ENCODE results near the gene OLA1. TPM values are rescaled to one million over a fixed set of nuclear protein-coding genes. Genes with fewer than 3 reads are reported as not detected.

Gene OLA1
- polyA plus RNA-seq, 1 of the 3 experiments (the other 2 are of a cell fraction) = 46.9 TPM

- TF ChIP-seq TEAD4 (IDR thresholded peaks at IDR 0.05; ENCODE audit: borderline replicate concordance, insufficient read depth) = no peak
- no peak for TF ChIP-seq RFX5 (IDR thresholded peaks at IDR 0.05; ENCODE audit: low read length)
- no peak for TF ChIP-seq FOXM1 (IDR thresholded peaks at IDR 0.05; ENCODE audit: low read depth)
- no peak for TF ChIP-seq RXRA (IDR thresholded peaks at IDR 0.05; ENCODE audit: borderline replicate concordance, low read depth)
- TF ChIP-seq EZH2phosphoT487 (IDR thresholded peaks at IDR 0.05; ENCODE audit: borderline replicate concordance, low read depth) = no peak
- TF ChIP-seq JUND (IDR thresholded peaks at IDR 0.05) = no peak
- no peak for TF ChIP-seq YY1 (IDR thresholded peaks at IDR 0.05; ENCODE audit: low read depth)
- no peak for TF ChIP-seq USF2 (IDR thresholded peaks at IDR 0.05; ENCODE audit: borderline replicate concordance, low read depth, low read length)
- TF ChIP-seq EP300 (IDR thresholded peaks at IDR 0.05; ENCODE audit: borderline replicate concordance in 1 of 2, low read depth in 1 of 2, low read length in 1 of 2) = no peak
- TF ChIP-seq RAD21 (IDR thresholded peaks at IDR 0.05; ENCODE audit: low read length) = no peak
- no peak for TF ChIP-seq MEF2A (IDR thresholded peaks at IDR 0.05; ENCODE audit: borderline replicate concordance, low read depth)
- no peak for TF ChIP-seq RCOR1 (IDR thresholded peaks at IDR 0.05; ENCODE audit: low read length)
- no peak for TF ChIP-seq SMC3 (IDR thresholded peaks at IDR 0.05; ENCODE audit: low read depth, low read length)
- no peak for TF ChIP-seq USF1 (IDR thresholded peaks at IDR 0.05; ENCODE audit: borderline replicate concordance, low read depth)
- TF ChIP-seq POLR2AphosphoS5 (IDR thresholded peaks at IDR 0.05; ENCODE audit: low read depth, low read length) = no peak
- TF ChIP-seq GABPA (IDR thresholded peaks at IDR 0.05; ENCODE audit: low read depth) = no peak
- TF ChIP-seq, protein P1, sequence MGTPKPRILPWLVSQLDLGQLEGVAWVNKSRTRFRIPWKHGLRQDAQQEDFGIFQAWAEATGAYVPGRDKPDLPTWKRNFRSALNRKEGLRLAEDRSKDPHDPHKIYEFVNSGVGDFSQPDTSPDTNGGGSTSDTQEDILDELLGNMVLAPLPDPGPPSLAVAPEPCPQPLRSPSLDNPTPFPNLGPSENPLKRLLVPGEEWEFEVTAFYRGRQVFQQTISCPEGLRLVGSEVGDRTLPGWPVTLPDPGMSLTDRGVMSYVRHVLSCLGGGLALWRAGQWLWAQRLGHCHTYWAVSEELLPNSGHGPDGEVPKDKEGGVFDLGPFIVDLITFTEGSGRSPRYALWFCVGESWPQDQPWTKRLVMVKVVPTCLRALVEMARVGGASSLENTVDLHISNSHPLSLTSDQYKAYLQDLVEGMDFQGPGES (IDR thresholded peaks at IDR 0.05; ENCODE audit: low read depth, low read length) = no peak
- no peaks in the 10 kb centered on the region for H3K79me2 ChIP-seq (ENCODE audit: insufficient read depth)
- H2AFZ ChIP-seq (ENCODE audit: low read depth) = no peak overlapping the region
- no peak for DNase-seq
- no peak overlapping the region; a peak in 2 of 4 replicates for H3K27ac ChIP-seq (ENCODE audit: low read depth in 2 of 2, low read length in 1 of 2)
- H3K36me3 ChIP-seq (replicated peaks in 1 of 2; ENCODE audit: control insufficient read depth in 1 of 2, insufficient read depth in 2 of 2, low read length in 1 of 2) = peaks cover 8 to 26% of the 10 kb centered on the region in 2 experiments
- POLR2A ChIA-PET = no interaction called here
- CTCF ChIA-PET = no interaction called here
- no peaks in the 10 kb centered on the region for H4K20me1 ChIP-seq (ENCODE audit: insufficient read depth)
- peaks cover 32% of the 10 kb centered on the region for H3F3A ChIP-seq (replicated peaks; ENCODE audit: insufficient read depth)
- H3K9me2 ChIP-seq = no peaks in the 10 kb centered on the region
- no peak overlapping the region for H3K4me3 ChIP-seq (ENCODE audit: low read depth in 2 of 2, low read length in 1 of 2)
- no peak overlapping the region for H3K9ac ChIP-seq
- WGBS (ENCODE audit: low lambda C conversion rate) = 100% methylated on average over 2 of the region's 2 CpGs
- no peak overlapping the region for H3K4me2 ChIP-seq
- no peaks in the 10 kb centered on the region for H3K27me3 ChIP-seq (ENCODE audit: insufficient read depth)
- H3K4me1 ChIP-seq (ENCODE audit: control insufficient read depth in 1 of 2, insufficient read depth in 2 of 2, low read depth in 1 of 2, low read length in 1 of 2) = peaks cover 10 to 36% of the 10 kb centered on the region in 2 experiments
- H3K9me3 ChIP-seq = no peaks in the 10 kb centered on the region
These were observed 126.7 kb downstream of the OLA1 start for GRCh38 chr2:174121612-174122011.

GRCh38 chr2:174121175-174121574 lies 127.2 kb downstream of the OLA1 start:
- H3K9me3 ChIP-seq = no peaks in the 10 kb centered on the region
- TF ChIP-seq FOXM1 (IDR thresholded peaks at IDR 0.05; ENCODE audit: low read depth) (no peak), GABPA (IDR thresholded peaks at IDR 0.05; ENCODE audit: low read depth) (no peak)
- TF ChIP-seq, protein P2, sequence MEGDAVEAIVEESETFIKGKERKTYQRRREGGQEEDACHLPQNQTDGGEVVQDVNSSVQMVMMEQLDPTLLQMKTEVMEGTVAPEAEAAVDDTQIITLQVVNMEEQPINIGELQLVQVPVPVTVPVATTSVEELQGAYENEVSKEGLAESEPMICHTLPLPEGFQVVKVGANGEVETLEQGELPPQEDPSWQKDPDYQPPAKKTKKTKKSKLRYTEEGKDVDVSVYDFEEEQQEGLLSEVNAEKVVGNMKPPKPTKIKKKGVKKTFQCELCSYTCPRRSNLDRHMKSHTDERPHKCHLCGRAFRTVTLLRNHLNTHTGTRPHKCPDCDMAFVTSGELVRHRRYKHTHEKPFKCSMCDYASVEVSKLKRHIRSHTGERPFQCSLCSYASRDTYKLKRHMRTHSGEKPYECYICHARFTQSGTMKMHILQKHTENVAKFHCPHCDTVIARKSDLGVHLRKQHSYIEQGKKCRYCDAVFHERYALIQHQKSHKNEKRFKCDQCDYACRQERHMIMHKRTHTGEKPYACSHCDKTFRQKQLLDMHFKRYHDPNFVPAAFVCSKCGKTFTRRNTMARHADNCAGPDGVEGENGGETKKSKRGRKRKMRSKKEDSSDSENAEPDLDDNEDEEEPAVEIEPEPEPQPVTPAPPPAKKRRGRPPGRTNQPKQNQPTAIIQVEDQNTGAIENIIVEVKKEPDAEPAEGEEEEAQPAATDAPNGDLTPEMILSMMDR (IDR thresholded peaks at IDR 0.05) = no peak
- H3K79me2 ChIP-seq (ENCODE audit: insufficient read depth) = no peaks in the 10 kb centered on the region
- H4K20me1 ChIP-seq (ENCODE audit: insufficient read depth) = no peaks in the 10 kb centered on the region
- ChIA-PET CTCF (no interaction called here), POLR2A (no interaction called here)
- WGBS (ENCODE audit: low lambda C conversion rate) = 80% methylated on average over 2 of the region's 2 CpGs
- H3K9ac ChIP-seq = no peak overlapping the region
- no peak overlapping the region for H2AFZ ChIP-seq (ENCODE audit: low read depth)
- no peak overlapping the region for H3K4me3 ChIP-seq (ENCODE audit: low read depth in 2 of 2, low read length in 1 of 2)
- H3K4me1 ChIP-seq (ENCODE audit: control insufficient read depth in 1 of 2, insufficient read depth in 2 of 2, low read depth in 1 of 2, low read length in 1 of 2) = peaks cover 10 to 36% of the 10 kb centered on the region in 2 experiments
- H3F3A ChIP-seq (replicated peaks; ENCODE audit: insufficient read depth) = peaks cover 32% of the 10 kb centered on the region
- H3K27ac ChIP-seq (ENCODE audit: low read depth in 2 of 2, low read length in 1 of 2) = peak overlapping the region in 1 of 2 experiments; percentile 94; a peak in 2 of 4 replicates
- no peaks in the 10 kb centered on the region for H3K27me3 ChIP-seq (ENCODE audit: insufficient read depth)
- H3K36me3 ChIP-seq (replicated peaks in 1 of 2; ENCODE audit: control insufficient read depth in 1 of 2, insufficient read depth in 2 of 2, low read length in 1 of 2) = peaks cover 8 to 22% of the 10 kb centered on the region in 2 experiments
- no peak overlapping the region for H3K4me2 ChIP-seq
- DNase-seq = no peak
- no peaks in the 10 kb centered on the region for H3K9me2 ChIP-seq
